Measurements from ENCODE around the gene SLC5A2. TPM values are rescaled to one million over a fixed set of nuclear protein-coding genes. Genes with fewer than 3 reads are reported as not detected.

Gene SLC5A2
- total and polyA plus RNA-seq, 2 of the 13 experiments (the other 11 are each of a cell fraction or from before 2014, with no cell fraction given): 0.24 to 0.97 TPM

DNA sequence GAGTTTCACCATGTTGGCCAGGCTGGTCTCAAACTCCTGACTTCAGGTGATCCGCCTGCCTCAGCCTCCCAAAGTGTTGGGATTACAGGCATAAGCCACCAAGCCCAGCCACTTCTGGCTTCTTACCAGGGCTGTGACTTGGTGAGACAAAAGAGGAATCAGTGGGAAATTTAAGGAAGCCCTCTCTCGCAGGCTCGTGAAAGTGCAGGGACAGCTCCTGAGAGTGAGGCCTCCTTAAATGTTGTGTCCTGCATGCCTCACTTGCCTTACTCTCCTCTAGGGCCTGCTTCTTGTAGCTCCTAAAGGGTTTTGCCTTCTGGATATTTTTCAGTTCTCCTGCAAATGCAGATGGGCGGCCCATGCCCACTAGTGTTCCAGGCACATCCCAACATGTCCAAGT lies 50.0 kb downstream of the SLC5A2 start:
- Histone ChIP-seq H3K4me2 (ENCODE audit: low read depth, low read length) (no peak overlapping the region), H3K27ac (ENCODE audit: extremely low read length, insufficient read depth, low read length) (no peak overlapping the region), H3K79me2 (ENCODE audit: insufficient read depth, low read length) (no peaks in the 10 kb centered on the region), H3K9ac (ENCODE audit: insufficient read depth, low read depth, low read length) (no peak overlapping the region), H3K27me3 (ENCODE audit: control insufficient read depth in 1 of 2, insufficient read depth in 2 of 2, low read length in 2 of 2) (peaks cover 3 to 38% of the 10 kb centered on the region in 2 experiments; a peak in 4 of 5 replicates), H3K4me3 (replicated peaks in 1 of 3; ENCODE audit: insufficient read depth in 1 of 3, low read depth in 2 of 3, low read length in 3 of 3) (no peak overlapping the region), H3K36me3 (replicated peaks in 1 of 2; ENCODE audit: control insufficient read depth in 1 of 2, insufficient read depth in 2 of 2, low read length in 2 of 2) (no peaks in the 10 kb centered on the region), H3K4me1 (ENCODE audit: insufficient read depth, low read length) (peaks cover 26% of the 10 kb centered on the region), H3K9me3 (ENCODE audit: low read length) (no peaks in the 10 kb centered on the region), H2AFZ (ENCODE audit: low read length) (no peak overlapping the region), H4K20me1 (ENCODE audit: insufficient read depth, low read length) (no peaks in the 10 kb centered on the region)
- ATAC-seq: no peak
- in situ Hi-C loops (cut with HindIII; ENCODE audit: extremely low pct_ligation_motif_present, low pct_unique_long_range_greater_than_20kb) (no loop called here), intact Hi-C loops (cut with micrococcal nuclease; ENCODE audit: unreplicated experiment) (no loop called here)
- BruUV-seq (replicated peaks): no TSS peak
- no peak for FAIRE-seq
- DNase-seq (ENCODE audit: low spot score): no peak
- WGBS (ENCODE audit: low lambda C conversion rate): 70% methylated on average over 4 of the region's 4 CpGs
- TF ChIP-seq, protein P1, sequence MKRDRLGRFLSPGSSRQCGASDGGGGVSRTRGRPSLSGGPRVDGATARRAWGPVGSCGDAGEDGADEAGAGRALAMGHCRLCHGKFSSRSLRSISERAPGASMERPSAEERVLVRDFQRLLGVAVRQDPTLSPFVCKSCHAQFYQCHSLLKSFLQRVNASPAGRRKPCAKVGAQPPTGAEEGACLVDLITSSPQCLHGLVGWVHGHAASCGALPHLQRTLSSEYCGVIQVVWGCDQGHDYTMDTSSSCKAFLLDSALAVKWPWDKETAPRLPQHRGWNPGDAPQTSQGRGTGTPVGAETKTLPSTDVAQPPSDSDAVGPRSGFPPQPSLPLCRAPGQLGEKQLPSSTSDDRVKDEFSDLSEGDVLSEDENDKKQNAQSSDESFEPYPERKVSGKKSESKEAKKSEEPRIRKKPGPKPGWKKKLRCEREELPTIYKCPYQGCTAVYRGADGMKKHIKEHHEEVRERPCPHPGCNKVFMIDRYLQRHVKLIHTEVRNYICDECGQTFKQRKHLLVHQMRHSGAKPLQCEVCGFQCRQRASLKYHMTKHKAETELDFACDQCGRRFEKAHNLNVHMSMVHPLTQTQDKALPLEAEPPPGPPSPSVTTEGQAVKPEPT (CRISPR knock-in tag; IDR thresholded peaks at IDR 0.05; ENCODE audit: low read depth): peak; percentile 89; the same call in 1 of the 2 replicates
- no peak for TF ChIP-seq NFKB2 (CRISPR knock-in tag; IDR thresholded peaks at IDR 0.05; ENCODE audit: borderline replicate concordance)
- CTCF ChIA-PET (ENCODE audit: low intra/inter-chr PET ratio, low total read pairs): no interaction called here
- POLR2A ChIA-PET: no interaction called here

DNA sequence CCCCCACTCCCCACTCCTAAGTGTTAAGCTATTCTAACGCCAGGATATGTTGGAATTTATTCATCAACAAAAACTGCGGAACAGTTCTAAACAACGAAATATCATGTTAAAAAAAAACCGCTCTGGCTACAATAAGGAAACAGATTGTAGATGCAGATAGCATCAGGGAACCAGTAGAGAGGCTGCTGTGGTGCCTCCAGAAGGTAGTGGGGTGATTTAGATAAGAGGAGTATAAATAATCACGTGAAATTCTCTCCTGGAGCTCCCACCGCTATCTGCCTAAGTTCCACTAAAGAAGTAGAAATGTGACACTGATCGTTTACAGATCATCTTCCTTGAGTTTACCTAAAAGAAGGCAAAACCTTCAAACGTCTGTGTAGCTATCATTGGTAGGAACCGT lies 52.8 kb downstream of the SLC5A2 start:
- no peaks in the 10 kb centered on the region for H4K20me1 ChIP-seq (ENCODE audit: insufficient read depth, low read length)
- CTCF ChIA-PET (ENCODE audit: low intra/inter-chr PET ratio, low total read pairs): no interaction called here
- H3K9ac ChIP-seq (ENCODE audit: insufficient read depth, low read depth, low read length): no peak overlapping the region
- H3K4me2 ChIP-seq (ENCODE audit: low read depth, low read length): no peak overlapping the region
- no peak for DNase-seq (ENCODE audit: low spot score)
- no peaks in the 10 kb centered on the region for H3K36me3 ChIP-seq (replicated peaks in 1 of 2; ENCODE audit: control insufficient read depth in 1 of 2, insufficient read depth in 2 of 2, low read length in 2 of 2)
- FAIRE-seq: no peak
- BruUV-seq (replicated peaks): no TSS peak
- POLR2A ChIA-PET: interaction anchor here (1.2 kb wide), 1 partner anchor 338 kb away, joined by 4 read pairs; the partner anchor contains the start of gene ZNF267
- H3K79me2 ChIP-seq (ENCODE audit: insufficient read depth, low read length): no peaks in the 10 kb centered on the region
- H3K27me3 ChIP-seq (ENCODE audit: control insufficient read depth in 1 of 2, insufficient read depth in 2 of 2, low read length in 2 of 2): peaks cover 3 to 27% of the 10 kb centered on the region in 2 experiments; a peak in 4 of 5 replicates
- in situ Hi-C loops (cut with HindIII; ENCODE audit: extremely low pct_ligation_motif_present, low pct_unique_long_range_greater_than_20kb) (no loop called here), intact Hi-C loops (cut with micrococcal nuclease; ENCODE audit: unreplicated experiment) (no loop called here)
- TF ChIP-seq ZNF350 (CRISPR knock-in tag; IDR thresholded peaks at IDR 0.05; ENCODE audit: borderline replicate concordance, low read depth): no peak
- no peak for TF ChIP-seq NFKB2 (CRISPR knock-in tag; IDR thresholded peaks at IDR 0.05; ENCODE audit: borderline replicate concordance)
- no peak for TF ChIP-seq ATAD3A (CRISPR knock-in tag; IDR thresholded peaks at IDR 0.05)
- no peak for TF ChIP-seq ZNF75D (CRISPR knock-in tag; IDR thresholded peaks at IDR 0.05; ENCODE audit: borderline replicate concordance)
- TF ChIP-seq BRD4 (CRISPR knock-in tag; IDR thresholded peaks at IDR 0.05): no peak
- no peak for TF ChIP-seq IRF2 (CRISPR knock-in tag; IDR thresholded peaks at IDR 0.05)
- TF ChIP-seq ZNF776 (CRISPR knock-in tag; IDR thresholded peaks at IDR 0.05): no peak
- TF ChIP-seq, protein P2, sequence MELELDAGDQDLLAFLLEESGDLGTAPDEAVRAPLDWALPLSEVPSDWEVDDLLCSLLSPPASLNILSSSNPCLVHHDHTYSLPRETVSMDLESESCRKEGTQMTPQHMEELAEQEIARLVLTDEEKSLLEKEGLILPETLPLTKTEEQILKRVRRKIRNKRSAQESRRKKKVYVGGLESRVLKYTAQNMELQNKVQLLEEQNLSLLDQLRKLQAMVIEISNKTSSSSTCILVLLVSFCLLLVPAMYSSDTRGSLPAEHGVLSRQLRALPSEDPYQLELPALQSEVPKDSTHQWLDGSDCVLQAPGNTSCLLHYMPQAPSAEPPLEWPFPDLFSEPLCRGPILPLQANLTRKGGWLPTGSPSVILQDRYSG (CRISPR knock-in tag; IDR thresholded peaks at IDR 0.05): no peak
- no peak for TF ChIP-seq ZNF816 (CRISPR knock-in tag; IDR thresholded peaks at IDR 0.05; ENCODE audit: borderline replicate concordance)
- no peak for TF ChIP-seq CHCHD3 (CRISPR knock-in tag; IDR thresholded peaks at IDR 0.05)
- peaks cover 8% of the 10 kb centered on the region for H3K4me1 ChIP-seq (ENCODE audit: insufficient read depth, low read length)
- no peak overlapping the region for H2AFZ ChIP-seq (ENCODE audit: low read length)
- H3K4me3 ChIP-seq (replicated peaks in 1 of 3; ENCODE audit: insufficient read depth in 1 of 3, low read depth in 2 of 3, low read length in 3 of 3): no peak overlapping the region
- WGBS (ENCODE audit: low lambda C conversion rate): 56% methylated on average over 9 of the region's 9 CpGs
- H3K9me3 ChIP-seq (ENCODE audit: low read length): peaks cover 17% of the 10 kb centered on the region
- no peak overlapping the region for H3K27ac ChIP-seq (ENCODE audit: extremely low read length, insufficient read depth, low read length)
- ATAC-seq: no peak
